Suprapubic skin (tissue), 4 donors: ENCODE results near the gene CFAP99. TPM values are rescaled to one million over a fixed set of nuclear protein-coding genes. Genes with fewer than 3 reads are reported as not detected.
"Not testable (repeated sequence)": the region's sequence is repeated elsewhere in the genome, so short reads cannot be mapped to it uniquely, and the experiment has no call there.

Experiments used
- DNase-seq, 2 donors: peaks; one replicate each; pipeline ENCODE4 v3.0.0-alpha.2; 2019; ENCODE audit warnings: low spot score in 2 of 2
- H3K27ac ChIP-seq: fragments of 200-600 bp; sonication (generic); one replicate; pipeline ENCODE4 v1.5.1; 2019
- H3K27me3 ChIP-seq: fragments of 200-600 bp; sonication (generic); one replicate; pipeline ENCODE4 v1.5.1; 2019
- H3K36me3 ChIP-seq: fragments of 200-600 bp; sonication (generic); one replicate; pipeline ENCODE4 v1.5.1; 2019
- H3K4me1 ChIP-seq: fragments of 200-600 bp; sonication (generic); one replicate; pipeline ENCODE4 v1.5.1; 2019
- H3K4me3 ChIP-seq: fragments of 200-600 bp; sonication (generic); one replicate; pipeline ENCODE4 v1.5.1; 2019; ENCODE audit warnings: mild to moderate bottlenecking
- H3K9me3 ChIP-seq: fragments of 200-600 bp; sonication (generic); one replicate; pipeline ENCODE4 v1.5.1; 2019
- CTCF ChIP-seq, 2 donors: fragments of 200-600 bp in 1 of 2; fragments of 450-650 bp in 1 of 2; sonication (generic) in 1 of 2; IDR thresholded peaks; one replicate each; pipeline ENCODE4 v1.5.1; 2016 to 2019; ENCODE audit warnings: antibody characterized with exemption in 2 of 2, mild to moderate bottlenecking in 1 of 2, moderate library complexity in 1 of 2
- EP300 ChIP-seq: sonication (generic); formaldehyde crosslinking; IDR thresholded peaks from one replicate; pipeline ENCODE4 v1.6.1; 2017; ENCODE audit warnings: antibody characterized with exemption
- POLR2A ChIP-seq, 2 donors: fragments of 450-650 bp; IDR thresholded peaks; one replicate each; pipeline ENCODE4 v1.6.1; 2017; ENCODE audit warnings: antibody characterized with exemption in 2 of 2, mild to moderate bottlenecking in 2 of 2, moderate library complexity in 2 of 2
- POLR2AphosphoS5 ChIP-seq, 3 donors: sonication (generic); formaldehyde crosslinking; IDR thresholded peaks; one replicate each; pipeline ENCODE4 v1.6.1; 2017; ENCODE audit warnings: antibody characterized with exemption in 3 of 3
- WGBS: methylation state at CpG from one replicate; pipeline ENCODE4 v1.1.5; 2018; 5-methylcytosine and 5-hydroxymethylcytosine counted together
- total RNA-seq, 4 donors: library from RNA; depleted of rRNA; stranded (reverse); fragments of >200 nt; gene quantifications; one replicate each; pipeline ENCODE4 v1.1.0, GENCODE V29; 2016

The CFAP99 gene
- total RNA-seq, 4 donors from 2014 or later: not detected

GRCh38 chr4:2427383-2428334, 8.9 kb downstream of the CFAP99 start:
- Histone ChIP-seq H3K9me3 (no peaks in the 10 kb centered on the region), H3K36me3 (no peaks in the 10 kb centered on the region), H3K27me3 (no peaks in the 10 kb centered on the region), H3K4me3 (no peak overlapping the region), H3K27ac (no peak overlapping the region), H3K4me1 (no peaks in the 10 kb centered on the region)
- 80% methylated on average over 16 of the region's 23 CpGs for WGBS
- no peak for DNase-seq
- TF ChIP-seq POLR2A (IDR thresholded peaks at IDR 0.05) (no peak), POLR2AphosphoS5 (IDR thresholded peaks at IDR 0.05) (no peak), EP300 (no peak), CTCF (IDR thresholded peaks at IDR 0.05) (no peak)

- H3K4me1 ChIP-seq: no peaks in the 10 kb centered on the region
- H3K36me3 ChIP-seq: no peaks in the 10 kb centered on the region
- no peak overlapping the region for H3K4me3 ChIP-seq
- H3K27me3 ChIP-seq: no peaks in the 10 kb centered on the region
- no peak for DNase-seq
- 72% methylated on average over 24 of the region's 25 CpGs for WGBS
- TF ChIP-seq POLR2A (IDR thresholded peaks at IDR 0.05): no peak
- TF ChIP-seq EP300: no peak
- TF ChIP-seq POLR2AphosphoS5 (IDR thresholded peaks at IDR 0.05): no peak
- no peak for TF ChIP-seq CTCF (IDR thresholded peaks at IDR 0.05)
- no peak overlapping the region for H3K27ac ChIP-seq
- H3K9me3 ChIP-seq: no peaks in the 10 kb centered on the region
Measured at GRCh38 chr4:2428496-2429213, 9.9 kb downstream of the CFAP99 start.

- not testable (repeated sequence) for DNase-seq, H3K27ac ChIP-seq, H3K36me3 ChIP-seq, H3K4me1 ChIP-seq, H3K27me3 ChIP-seq, H3K9me3 ChIP-seq, H3K4me3 ChIP-seq
- 53% methylated on average over 30 of the region's 49 CpGs for WGBS
Measured at GRCh38 chr4:2429945-2430757, 11.4 kb downstream of the CFAP99 start.

- no peak overlapping the region for H3K4me3 ChIP-seq
- H3K27ac ChIP-seq: no peak overlapping the region
- no peaks in the 10 kb centered on the region for H3K36me3 ChIP-seq
- DNase-seq: no peak
- no peaks in the 10 kb centered on the region for H3K4me1 ChIP-seq
- TF ChIP-seq EP300 (no peak), POLR2AphosphoS5 (IDR thresholded peaks at IDR 0.05) (no peak), POLR2A (IDR thresholded peaks at IDR 0.05) (no peak)
- no peaks in the 10 kb centered on the region for H3K9me3 ChIP-seq
- no peaks in the 10 kb centered on the region for H3K27me3 ChIP-seq
Measured at GRCh38 chr4:2432004-2432403, 13.2 kb downstream of the CFAP99 start.

- TF ChIP-seq POLR2A (IDR thresholded peaks at IDR 0.05): no peak
- no peak for TF ChIP-seq CTCF (IDR thresholded peaks at IDR 0.05)
- TF ChIP-seq EP300: no peak
- TF ChIP-seq POLR2AphosphoS5 (IDR thresholded peaks at IDR 0.05): no peak
- Histone ChIP-seq H3K36me3 (no peaks in the 10 kb centered on the region), H3K27me3 (no peaks in the 10 kb centered on the region), H3K9me3 (no peaks in the 10 kb centered on the region), H3K4me1 (no peaks in the 10 kb centered on the region), H3K27ac (no peak overlapping the region), H3K4me3 (no peak overlapping the region)
- WGBS: 79% methylated on average over 8 of the region's 20 CpGs
- DNase-seq: no peak
Measured at GRCh38 chr4:2432991-2433530, 14.3 kb downstream of the CFAP99 start.
